Stimulated activated CD4-positive, alpha-beta T cell treated with anti-CD3 and anti-CD28 coated beads, Interleukin-2, amount 100 ng/mL, for 24 hours (primary cell): ENCODE measurements around the gene ASPDH.

Experiments used
- DNase-seq, 2 donors: peaks; one replicate each; pipeline ENCODE4 v3.0.0-alpha.2; 2020

The ASPDH gene

DNA sequence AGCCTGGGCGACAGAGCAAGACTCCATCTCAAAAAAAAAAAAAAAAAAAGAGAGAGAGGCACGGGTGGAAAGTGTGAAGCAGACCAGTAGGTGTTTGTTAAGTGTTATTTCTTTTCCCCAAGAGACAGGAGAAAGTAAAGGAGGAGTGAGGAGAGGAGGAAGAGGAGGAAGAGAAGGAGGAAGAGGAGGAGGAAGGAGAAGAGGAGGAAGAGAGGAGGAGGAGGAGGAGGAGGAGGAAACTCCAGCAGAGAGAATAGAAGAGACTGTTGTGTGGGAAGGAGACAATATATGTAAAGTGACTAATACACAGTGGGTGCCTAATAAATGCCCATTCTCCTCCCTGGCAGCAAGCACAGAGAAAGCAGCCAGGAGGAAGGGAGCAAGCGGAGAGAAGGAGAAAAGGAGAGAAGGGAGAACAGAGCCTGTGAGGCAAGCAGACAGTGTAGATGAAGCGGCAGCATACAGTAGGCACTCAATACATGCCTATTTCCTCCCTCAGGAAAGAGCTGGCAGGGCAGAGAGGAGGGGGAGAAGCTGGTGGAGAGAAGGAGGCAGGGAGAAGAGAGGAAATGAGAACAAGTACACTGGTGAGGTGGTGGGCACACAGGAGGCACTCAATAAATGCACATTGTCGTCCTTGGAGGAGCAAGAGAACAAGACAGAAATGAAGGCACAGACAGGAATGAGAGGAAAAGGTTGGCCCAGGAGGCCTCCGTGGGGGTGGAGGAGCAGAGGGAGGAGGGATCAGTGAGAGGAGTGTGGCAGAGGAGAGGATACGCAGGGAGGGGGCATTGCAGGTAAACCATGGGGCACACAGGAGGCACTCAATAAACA is 19.3 kb downstream of the ASPDH start:
- no peak for DNase-seq

DNA sequence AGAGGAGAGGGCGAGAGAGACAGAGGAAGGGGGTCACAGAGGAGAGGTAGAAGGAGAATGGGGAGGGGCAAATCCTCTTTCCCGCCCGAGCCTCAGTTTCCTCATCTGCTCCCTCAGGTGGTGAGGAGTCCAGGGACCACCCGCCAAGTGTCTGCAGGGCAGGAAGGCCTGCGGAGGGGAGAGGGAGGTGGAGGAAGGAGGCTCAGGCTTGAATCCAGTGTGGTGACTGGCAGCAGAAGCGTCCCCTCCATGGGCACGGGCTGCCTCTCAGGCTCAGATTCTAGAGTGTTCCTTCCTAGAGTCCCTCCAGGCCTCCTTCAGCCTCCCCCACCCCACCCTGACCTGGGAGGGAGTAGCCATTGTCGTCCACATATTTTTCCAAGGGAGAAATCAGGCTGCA is 20.5 kb downstream of the ASPDH start:
- no peak for DNase-seq

DNA sequence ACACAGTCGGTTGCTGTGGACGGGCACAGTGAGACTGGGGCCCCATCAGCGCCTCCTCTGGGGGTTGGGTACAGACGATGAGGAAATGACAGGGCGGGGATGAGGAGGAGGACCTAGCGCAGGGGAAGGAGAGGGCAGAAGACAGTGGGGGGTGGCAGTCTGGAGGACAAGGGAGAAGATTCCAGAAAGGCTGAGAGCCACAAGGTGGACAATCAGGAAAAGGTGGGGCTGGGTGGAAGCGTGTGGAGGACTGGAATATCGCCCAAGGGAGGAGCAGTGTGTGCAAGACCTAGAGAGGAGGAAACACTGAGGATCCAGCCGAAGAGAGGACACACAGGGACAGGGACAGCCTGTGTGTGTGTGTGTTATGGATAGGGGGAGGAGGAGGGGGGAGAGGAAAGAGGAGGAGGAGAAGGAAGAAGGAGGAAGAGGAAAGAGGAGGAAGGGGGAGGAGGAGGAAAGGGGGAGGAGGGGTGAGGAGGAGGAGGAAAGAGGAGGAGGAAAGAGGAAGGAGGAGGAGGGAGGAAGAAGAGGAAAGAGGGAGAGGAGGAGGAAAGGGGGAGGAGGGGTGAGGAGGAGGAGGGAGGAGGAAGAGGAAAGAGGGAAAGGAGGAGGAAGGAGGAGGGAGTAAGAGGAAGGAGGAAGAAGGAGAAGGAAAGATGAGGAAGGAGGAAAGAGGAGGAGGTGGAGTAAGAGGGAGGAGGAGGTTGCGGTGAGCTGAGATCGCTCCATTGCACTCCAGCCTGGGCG is 21.2 kb downstream of the ASPDH start:
- peak; percentile 50 to 52 for DNase-seq

DNA sequence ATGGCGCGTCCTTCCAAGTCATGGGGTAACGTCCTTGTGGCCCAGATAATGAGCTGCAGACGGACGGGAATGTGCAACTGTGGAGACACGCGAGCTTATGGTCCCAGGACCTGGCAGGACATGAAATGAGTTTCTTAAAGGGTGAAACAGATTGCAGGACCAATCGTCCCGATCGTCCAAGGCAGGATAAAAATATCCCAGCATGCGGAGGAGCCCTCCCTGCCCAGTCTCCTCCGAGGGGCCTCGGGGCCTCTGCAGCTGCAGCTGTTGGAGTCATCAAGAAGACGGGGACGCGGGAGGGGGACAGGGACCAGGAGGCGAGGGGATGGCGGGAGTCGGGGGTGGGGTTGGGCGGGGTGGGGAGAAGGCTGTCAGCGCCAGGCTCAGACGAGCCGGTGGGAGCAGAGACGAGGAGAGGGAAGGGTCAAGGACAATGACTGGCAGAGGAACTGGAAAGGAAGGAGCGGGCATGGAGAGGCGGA is 22.7 kb downstream of the ASPDH start:
- no peak for DNase-seq

DNA sequence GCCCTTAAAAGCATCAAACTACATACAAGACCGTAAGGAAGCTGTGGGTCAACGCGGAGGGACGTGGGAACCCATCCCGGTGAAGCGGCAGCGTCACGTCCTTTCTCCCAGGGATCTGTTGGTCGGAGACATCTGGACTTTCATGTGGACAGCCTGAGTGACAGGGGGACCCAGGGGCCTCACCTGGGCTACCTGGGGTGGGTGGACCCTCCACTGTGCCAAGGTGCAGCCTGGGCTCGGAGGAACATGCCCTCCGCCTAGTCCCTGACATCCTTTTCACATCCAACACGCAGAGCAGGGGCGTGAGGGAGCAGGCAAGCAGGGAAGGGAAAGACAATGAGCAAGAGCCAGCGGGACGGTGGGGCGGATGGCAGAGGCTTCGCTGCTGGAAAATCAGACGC is 23.3 kb downstream of the ASPDH start:
- DNase-seq: no peak

DNA sequence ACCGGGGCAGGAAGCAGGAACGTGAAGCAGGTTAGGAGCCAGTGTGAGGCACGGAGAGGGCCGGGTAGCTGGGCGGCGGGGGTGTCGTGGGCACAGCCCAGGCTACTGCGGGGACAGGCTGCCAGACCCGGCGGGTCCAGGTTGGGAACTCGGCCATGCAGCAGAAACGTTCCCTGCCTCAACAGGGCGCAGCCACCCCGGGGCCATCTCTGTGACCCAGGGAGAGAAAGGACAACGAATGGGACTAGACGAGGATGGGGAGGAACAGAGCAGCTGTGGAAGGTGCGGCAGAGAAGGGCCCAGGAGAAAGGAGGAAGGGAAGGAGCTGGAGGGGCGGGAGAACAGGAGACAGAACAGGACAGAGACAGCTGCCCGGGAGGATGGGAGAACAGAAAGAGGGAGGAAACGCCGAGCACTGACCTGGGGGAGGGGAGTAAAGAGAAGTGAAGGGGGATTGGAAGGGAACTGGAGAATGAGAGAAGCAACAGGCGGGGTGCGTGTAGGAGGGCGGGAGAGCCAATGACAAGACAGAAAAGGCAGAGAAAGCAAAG is 24.2 kb downstream of the ASPDH start:
- no peak for DNase-seq

DNA sequence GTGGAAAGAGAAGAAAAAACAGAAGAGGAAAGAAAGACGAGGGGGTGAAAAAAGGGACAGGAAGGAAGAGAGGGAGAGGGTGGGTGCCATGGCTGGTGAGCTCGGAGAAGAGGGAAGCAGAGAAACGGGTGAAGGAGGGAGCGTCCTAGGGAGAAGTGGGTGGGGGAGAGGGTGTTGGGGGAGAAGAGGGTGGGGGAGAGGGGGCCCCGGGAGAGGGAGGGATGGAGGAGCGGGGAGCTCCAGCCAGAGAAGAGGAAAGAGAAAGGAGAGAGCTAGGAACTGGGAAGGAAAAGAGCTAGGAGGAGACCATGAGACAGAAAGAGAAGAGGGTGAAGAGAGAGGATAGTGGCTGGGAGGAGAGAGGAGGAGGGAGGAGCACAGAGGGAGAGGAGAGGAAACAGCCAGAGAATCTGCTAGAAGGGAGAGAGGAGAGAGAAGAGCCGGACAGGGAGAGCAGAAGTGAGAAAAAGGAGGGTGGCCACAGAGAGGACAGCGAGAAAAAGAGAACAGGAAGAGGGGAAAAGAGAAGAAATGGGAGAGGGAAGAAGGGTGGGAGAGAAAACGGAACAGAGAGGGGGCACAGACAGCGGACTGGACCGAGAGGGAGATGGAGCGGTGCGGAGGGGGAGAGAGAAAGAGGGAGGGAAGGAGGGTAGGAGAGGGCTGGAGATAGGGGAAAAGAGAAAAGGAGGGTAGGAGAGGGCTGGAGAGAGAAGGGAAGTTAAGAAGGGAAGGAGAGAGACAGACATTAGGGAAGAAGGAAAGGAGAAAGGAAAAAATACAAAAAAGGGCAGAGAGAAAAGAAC is 25.1 kb downstream of the ASPDH start:
- no peak for DNase-seq

DNA sequence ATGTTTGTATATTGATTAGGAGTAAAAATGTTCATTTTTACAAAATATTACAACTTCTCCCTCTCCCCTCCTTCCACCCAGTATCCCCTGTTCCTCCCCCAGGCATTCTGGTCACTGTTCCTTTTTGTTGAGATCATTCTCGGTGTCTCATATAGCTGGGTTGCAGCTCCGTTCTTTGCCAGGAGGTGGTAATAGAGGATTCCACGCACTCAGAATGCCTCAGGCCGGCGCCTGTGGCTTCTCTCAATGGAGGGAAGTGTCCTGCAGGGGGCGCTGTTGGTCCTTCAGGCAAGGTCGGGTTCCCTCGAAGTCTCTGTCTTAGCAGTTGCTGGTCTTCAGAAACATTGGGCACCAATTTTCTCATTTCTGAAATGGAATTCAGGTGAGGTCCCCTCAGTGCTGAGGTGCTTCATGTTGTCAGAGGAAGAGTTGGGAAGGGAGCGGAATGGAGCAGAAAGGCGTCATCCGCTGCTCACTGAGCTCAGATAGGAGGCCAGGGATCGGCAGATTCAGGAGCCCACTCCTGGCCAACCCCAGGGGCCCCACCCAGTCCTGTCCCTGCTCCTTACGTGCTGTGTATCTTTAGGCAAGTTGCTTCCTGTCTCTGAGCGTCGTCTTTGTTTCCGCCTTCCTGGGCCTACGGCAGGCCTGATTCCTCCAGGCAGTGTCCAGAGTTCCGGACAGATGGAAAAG is 26.7 kb downstream of the ASPDH start:
- DNase-seq: peak; percentile 75

DNA sequence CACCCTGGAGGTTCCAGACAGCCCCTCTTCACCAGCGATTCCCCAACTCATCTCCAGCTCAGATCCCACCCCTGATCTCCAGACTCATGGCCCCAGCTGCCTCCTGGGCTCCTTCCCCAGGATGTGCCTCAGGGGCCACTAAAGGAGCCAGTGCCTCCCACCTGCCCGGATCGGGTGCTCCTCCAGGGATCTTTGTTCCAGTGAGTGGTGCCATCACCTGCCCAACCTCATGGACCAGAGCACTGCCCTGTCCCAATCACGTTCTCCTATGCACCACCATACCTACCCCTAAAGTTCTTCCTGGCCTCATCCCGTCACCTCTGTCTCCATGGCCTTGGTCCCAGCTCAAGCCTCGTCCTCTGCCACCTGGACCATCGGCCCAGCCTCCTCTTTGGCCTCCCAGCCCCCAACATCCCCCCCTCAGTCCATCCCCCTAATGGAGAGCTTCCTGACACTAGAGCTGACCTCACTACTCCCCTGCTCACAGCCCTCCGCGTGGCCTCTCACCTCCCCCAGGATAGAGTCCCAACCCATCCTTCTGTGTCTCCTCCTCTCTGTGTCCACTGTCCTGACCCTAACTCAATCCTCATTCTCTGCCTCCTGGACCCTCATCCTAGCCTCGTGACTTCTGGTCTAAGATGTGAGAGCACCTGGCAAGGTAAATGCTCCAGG is 28.3 kb downstream of the ASPDH start:
- no peak for DNase-seq

DNA sequence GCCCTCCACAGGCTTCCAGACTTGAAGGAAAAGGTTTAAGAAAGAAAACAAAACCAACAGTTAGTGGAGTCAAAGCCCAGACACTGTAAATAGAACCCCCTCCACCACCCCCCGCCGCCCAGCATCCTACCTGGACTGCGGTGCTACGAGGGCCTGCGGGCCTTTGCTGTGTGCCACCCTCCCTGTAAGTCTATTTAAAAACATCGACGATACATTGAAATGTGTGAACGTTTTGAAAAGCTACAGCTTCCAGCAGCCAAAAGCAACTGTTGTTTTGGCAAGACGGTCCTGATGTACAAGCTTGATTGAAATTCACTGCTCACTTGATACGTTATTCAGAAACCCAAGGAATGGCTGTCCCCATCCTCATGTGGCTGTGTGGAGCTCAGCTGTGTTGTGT is 30.8 kb downstream of the ASPDH start:
- no peak for DNase-seq

DNA sequence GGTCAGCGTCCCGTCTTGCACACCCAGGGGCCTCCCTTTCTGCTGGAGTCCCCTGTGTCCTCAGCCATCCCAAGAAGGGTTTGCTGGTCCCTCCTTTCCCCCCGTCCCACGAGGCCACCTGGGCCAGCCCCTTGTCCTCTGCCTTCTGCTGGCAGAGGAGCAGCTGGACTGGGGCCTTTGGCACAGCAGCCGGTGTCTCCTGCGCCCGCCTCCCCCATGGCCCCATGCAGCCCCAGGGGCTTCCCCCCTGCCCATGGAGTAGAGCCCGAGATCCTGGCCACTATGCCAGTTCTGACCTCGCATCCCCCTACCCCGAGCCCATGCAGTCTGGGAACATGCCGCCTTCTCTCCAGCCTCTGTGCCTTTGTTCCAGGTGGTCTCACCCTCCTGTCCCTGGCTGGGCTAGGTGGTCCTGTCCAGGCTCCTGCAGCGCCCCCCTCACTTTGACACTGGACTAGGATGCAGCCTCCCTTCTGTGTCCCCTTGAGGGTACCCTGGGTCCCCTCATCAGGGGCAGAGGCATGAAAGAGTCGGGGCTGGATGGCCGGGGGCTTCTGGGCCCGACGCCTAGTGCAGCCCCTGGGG is 31.4 kb downstream of the ASPDH start:
- DNase-seq: no peak

DNA sequence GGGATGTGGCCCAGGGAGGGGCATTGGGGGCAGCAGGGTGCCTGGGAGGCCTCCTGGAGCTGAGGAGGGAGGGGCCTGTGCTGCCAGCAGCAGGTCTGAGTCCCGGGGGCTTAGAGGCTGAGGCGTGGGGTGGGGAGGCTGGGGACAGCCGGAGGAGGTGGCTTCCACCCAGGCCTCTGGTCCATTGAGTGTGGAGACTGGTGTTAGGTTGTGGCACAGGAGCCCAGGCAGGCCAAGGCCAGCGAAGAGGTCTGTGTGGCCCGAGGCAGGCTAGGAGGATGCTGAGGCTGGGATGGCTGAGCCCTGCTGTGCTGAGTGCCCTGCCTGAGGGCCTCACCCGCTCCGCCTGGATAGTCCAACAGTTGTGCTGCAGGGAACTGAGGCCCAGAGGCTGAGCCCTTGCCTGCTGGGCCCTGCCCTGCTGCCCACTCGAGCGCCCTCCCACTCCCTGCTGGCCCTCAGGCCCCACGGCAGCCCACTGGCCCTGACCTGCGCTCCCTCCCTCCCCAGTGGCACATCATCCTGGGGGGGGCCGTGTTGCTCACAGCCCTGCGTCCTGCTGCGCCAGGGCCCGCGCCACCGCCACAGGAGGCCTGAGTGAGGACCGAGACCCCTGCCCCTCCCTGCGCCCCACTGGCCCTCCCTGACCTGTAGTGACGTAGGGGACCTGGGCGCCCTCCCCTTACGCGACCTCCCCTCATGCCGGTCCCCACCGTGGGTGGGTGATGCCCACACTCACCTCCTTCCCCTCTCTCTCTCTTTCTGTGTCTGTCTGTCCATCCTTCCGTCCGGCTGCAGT is 32.2 kb downstream of the ASPDH start:
- DNase-seq: no peak

DNA sequence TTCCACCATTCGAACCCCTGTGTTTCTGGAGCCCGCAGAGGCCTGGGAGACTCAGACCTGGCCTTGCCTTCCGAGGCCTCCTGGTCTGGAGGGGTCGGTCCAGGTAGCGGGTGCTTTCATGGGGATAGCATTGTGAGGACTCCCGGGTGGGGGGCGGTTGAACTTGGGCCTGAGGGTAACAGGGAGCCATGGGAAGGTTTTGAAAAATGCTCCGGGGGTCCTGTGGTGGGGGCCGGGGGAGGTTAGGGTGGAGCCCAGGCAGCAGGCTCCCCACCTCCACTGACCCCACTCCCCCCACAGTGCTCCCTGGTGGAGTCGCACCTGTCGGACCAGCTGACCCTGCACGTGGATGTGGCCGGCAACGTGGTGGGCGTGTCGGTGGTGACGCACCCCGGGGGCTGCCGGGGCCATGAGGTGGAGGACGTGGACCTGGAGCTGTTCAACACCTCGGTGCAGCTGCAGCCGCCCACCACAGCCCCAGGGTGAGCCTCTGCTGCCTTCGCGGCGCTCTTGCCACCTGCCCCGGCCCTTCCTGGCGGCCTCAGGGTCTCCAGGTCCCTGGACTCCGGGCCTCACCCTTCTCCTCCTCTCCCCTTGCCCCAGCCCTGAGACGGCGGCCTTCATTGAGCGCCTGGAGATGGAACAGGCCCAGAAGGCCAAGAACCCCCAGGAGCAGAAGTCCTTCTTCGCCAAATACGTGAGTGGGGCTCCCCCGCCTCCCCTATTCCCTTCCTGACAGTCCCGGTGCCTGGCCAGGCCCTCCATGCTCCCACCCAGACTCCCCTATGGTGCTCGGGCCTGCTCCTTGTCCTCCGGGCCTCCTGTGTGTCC is 33.2 kb downstream of the ASPDH start:
- DNase-seq: no peak

DNA sequence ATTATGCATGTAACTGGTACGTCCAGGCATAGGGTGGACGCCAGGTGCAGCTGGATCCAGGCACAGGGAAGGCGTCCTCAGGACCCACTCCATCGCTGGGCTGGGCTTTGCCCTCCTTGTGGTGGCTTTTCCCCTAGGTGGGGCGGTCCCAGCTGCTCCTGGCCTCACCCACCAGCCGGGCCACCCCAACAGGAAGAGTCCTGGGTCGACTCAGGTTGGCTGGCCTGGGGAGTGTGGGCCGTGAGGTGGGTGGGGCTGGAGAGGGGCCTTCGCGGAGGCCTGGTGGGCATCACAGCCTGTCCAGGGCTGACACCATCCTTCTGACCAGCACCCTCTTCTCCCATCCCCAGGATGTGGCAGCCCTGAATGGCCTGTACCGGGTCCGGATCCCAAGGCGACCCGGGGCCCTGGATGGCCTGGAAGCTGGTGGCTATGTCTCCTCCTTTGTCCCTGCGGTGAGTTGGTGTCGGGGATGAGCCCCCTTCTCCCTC is 33.9 kb downstream of the ASPDH start:
- DNase-seq: no peak

DNA sequence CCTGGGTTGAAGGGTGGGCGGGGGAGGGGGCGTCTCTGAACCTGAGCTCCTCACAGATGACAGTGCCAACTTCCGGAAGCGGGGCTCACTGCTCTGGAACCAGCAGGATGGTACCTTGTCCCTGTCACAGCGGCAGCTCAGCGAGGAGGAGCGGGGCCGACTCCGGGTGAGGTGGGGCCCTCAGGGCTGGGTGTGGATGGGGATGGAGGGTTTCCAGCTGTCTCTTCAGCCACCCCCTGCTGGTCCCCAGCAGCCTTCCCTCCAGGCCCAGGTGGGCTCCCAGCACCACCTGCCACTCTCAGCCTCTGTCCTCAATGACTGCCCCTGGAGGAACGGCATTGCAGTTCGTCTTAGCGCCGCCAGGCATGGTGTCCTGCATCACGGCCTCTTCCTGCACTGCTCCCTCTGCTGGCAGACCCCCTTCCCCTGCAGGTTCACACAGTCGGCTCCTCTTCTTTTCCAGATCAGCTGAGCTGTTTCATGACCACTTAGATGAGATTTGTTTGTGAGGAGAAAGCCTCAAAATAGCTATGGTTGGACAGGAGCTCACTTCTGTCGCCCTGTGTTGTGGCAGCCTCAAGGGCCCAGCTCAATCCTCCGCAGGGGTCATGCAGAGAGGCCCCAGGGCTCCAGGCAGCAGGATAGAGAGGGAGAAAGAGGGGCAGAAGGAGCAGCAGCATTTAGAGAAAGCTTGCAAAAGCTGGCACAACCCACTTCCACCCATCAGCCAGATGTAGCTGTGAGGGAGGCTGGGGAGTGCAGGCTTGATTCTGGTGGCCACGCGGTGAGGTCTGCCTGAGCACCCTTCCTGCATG is 34.6 kb downstream of the ASPDH start:
- peak; percentile 31 to 35 for DNase-seq

DNA sequence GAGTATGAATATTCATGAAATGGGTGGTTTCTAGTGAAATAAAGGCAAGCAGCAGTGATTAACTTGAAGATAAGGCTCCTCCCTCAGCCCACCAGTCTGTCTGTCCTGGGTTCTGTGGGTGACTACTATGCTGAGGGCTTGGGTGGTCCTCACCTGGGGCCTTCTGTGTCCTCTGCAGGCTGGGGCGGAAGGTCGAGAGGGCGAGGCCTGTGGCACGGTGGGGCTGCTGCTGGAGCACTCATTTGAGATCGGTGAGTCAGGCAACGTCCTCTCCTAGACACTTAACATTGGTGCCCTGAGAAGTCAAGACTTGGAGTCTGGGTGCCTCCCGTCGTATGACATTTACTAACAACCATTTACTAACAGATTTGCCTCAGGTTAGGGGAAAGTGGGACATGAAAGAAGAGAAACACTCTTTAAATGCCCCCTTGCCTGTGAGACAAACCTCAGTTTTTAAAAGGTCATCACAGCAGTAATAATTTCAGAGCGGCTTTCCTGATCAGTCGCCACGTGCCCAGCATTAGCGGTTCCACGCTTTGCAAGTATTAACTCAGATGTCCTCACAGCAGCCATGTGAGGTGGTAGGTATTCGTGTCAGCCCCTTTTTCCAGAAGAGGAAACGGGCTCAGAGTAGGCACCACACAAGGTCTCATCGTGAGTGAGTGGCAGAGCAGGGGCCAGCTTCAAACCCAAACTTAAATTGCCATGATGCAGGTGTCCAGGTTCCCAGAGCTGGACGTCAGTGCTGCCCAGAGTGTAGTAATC is 35.8 kb downstream of the ASPDH start:
- DNase-seq: no peak

DNA sequence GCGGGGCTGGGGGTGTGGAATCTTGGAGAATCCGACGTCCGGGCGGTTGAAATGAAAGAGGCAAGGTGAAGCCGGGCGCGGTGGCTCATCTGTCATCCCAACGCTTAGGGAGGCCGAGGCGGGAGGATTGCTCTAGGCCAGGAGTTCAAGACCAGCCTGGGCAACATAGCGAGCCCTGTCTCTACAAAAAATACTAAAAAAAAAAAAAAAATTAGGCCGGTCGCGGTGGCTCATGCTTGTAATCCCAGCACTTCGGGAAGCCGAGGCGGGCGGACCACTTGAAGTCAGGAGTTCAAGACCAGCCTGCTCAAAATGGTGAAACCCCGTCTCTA is 36.8 kb downstream of the ASPDH start:
- DNase-seq: no peak
